ENCODE measurements around the gene CCDC24. TPM values are rescaled to one million over a fixed set of nuclear protein-coding genes. Genes with fewer than 3 reads are reported as not detected.

Gene CCDC24
- total and polyA plus RNA-seq, 2 of the 4 experiments (the other 2 are of a cell fraction) = 1.4 to 4.6 TPM

GRCh38 chr1:43979528-43980254, 11.7 kb upstream of the CCDC24 start:
- Histone ChIP-seq H3K27ac (ENCODE audit: insufficient read depth, low read length) (peak overlapping the region; percentile 86), H3K27me3 (ENCODE audit: control insufficient read depth, insufficient read depth, low read length) (no peaks in the 10 kb centered on the region), H2BK120ac (ENCODE audit: low read depth, low read length) (peak overlapping the region; percentile 20), H4K8ac (ENCODE audit: low read depth in 2 of 2, low read length in 2 of 2) (peak overlapping the region; percentile 65 to 79), H3K4ac (ENCODE audit: low read depth, low read length) (peak overlapping the region; percentile 95), H2BK20ac (ENCODE audit: low read depth, low read length) (no peak overlapping the region), H2AK9ac (replicated peaks; ENCODE audit: low read depth, low read length, poor library complexity) (peak overlapping the region; percentile 100), H2AK5ac (ENCODE audit: low read depth, low read length) (peak overlapping the region; percentile 76), H3K36me3 (ENCODE audit: control insufficient read depth, insufficient read depth, low read length) (peaks cover 40% of the 10 kb centered on the region), H4K91ac (ENCODE audit: insufficient read depth, low read depth, low read length) (peak overlapping the region; percentile 90), H3K4me1 (ENCODE audit: control insufficient read depth, insufficient read depth, low read length) (peaks cover 21% of the 10 kb centered on the region), H3K9me3 (ENCODE audit: control insufficient read depth, insufficient read depth, low read length) (no peaks in the 10 kb centered on the region), H3K4me2 (ENCODE audit: low read depth, low read length) (peak overlapping the region; percentile 96), H3K79me1 (ENCODE audit: low read depth in 1 of 2, low read length in 2 of 2) (peaks cover 47 to 86% of the 10 kb centered on the region in 2 experiments; a peak in 3 of 4 replicates), H3K14ac (replicated peaks; ENCODE audit: low read depth, low read length) (peak overlapping the region; percentile 88), H4K20me1 (ENCODE audit: insufficient read depth, low read length) (peaks cover 57% of the 10 kb centered on the region), H3K9ac (ENCODE audit: low read depth, low read length) (peak overlapping the region; percentile 75), H2BK15ac (ENCODE audit: low read depth, low read length) (peak overlapping the region; percentile 69; the same call in 2 of the 3 replicates), H3K4me3 (ENCODE audit: insufficient read depth, low read depth, low read length) (peak overlapping the region; percentile 72), H3K9me1 (ENCODE audit: insufficient read depth, low read length) (peaks cover 39% of the 10 kb centered on the region), H3K18ac (ENCODE audit: low read depth, low read length) (no peak overlapping the region; the same call in 1 of the 2 replicates), H2AFZ (replicated peaks; ENCODE audit: low read length, poor library complexity) (peak overlapping the region; percentile 91), H2BK5ac (ENCODE audit: low read depth, low read length, poor library complexity, severe bottlenecking) (peak overlapping the region; percentile 69), H3K23ac (ENCODE audit: low read depth, low read length) (peak overlapping the region; percentile 81), H3K56ac (ENCODE audit: extremely low read depth, insufficient read depth, low read length) (peak overlapping the region; percentile 39; the same call in 1 of the 2 replicates), H4K5ac (ENCODE audit: low read depth, low read length) (peak overlapping the region; percentile 25)
- ATAC-seq (ENCODE audit: low read depth) = peak; percentile 38
- 0% methylated on average over 12 of the region's 45 CpGs; no CpG with 5 or more reads in 1 of the 2 experiments for WGBS, 2 experiments (ENCODE audit: extremely low coverage in 2 of 2, insufficient read length in 1 of 2)
- CTCF ChIA-PET = no interaction called here
- dilution Hi-C loops (cut with HindIII; ENCODE audit: low sequenced_read_pairs, unreplicated experiment) (no loop called here), in situ Hi-C loops (cut with MboI; ENCODE audit: low sequenced_read_pairs) (no loop called here), intact Hi-C loops (cut with micrococcal nuclease) (no loop called here)
- peak; percentile 41 for DNase-seq
- POLR2A ChIA-PET (ENCODE audit: unreplicated experiment) = no interaction called here
- BruUV-seq (replicated peaks) = no TSS peak
- TF ChIP-seq MAZ (IDR thresholded peaks at IDR 0.05; ENCODE audit: borderline replicate concordance, low read depth, low read length) (peak; percentile 38; the same call in 1 of the 2 replicates), CEBPB (IDR thresholded peaks at IDR 0.05; ENCODE audit: low read depth, low read length) (no peak), MXI1 (IDR thresholded peaks at IDR 0.05; ENCODE audit: borderline replicate concordance, low read depth, low read length) (peak; percentile 95), RCOR1 (IDR thresholded peaks at IDR 0.05; ENCODE audit: insufficient replicate concordance, low read length) (no peak)
- TF ChIP-seq, protein P1, sequence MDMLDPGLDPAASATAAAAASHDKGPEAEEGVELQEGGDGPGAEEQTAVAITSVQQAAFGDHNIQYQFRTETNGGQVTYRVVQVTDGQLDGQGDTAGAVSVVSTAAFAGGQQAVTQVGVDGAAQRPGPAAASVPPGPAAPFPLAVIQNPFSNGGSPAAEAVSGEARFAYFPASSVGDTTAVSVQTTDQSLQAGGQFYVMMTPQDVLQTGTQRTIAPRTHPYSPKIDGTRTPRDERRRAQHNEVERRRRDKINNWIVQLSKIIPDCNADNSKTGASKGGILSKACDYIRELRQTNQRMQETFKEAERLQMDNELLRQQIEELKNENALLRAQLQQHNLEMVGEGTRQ (IDR thresholded peaks at IDR 0.05; ENCODE audit: low read depth, low read length) = peak; percentile 62; the same call in 1 of the 2 replicates
